Sigmoid colon (tissue), 7 donors: ENCODE data around the gene RAD51D. TPM values are rescaled to one million over a fixed set of nuclear protein-coding genes. Genes with fewer than 3 reads are reported as not detected.

Experiments used
- DNase-seq: peaks from one replicate; pipeline ENCODE4 v3.0.0-alpha.2; 2019
- H3K27ac ChIP-seq, 4 donors: fragments of 200-600 bp; sonication (generic); one replicate each; pipeline ENCODE4 v1.5.1; 2016 to 2019; ENCODE audit warnings: mild to moderate bottlenecking in 1 of 4
- H3K27me3 ChIP-seq, 3 donors: fragments of 200-600 bp; sonication (generic); one replicate each; pipeline ENCODE4 v1.5.1; 2019; ENCODE audit warnings: mild to moderate bottlenecking in 1 of 3
- H3K36me3 ChIP-seq, 4 donors: fragments of 200-600 bp; sonication (generic); one replicate each; pipeline ENCODE4 v1.5.1; 2016 to 2019
- H3K4me1 ChIP-seq, 4 donors: fragments of 200-600 bp; sonication (generic); one replicate each; pipeline ENCODE4 v1.5.1; 2017 to 2019
- H3K4me3 ChIP-seq, 4 donors: fragments of 200-600 bp; sonication (generic); one replicate each; pipeline ENCODE4 v1.5.1; 2017 to 2019; ENCODE audit warnings: mild to moderate bottlenecking in 2 of 4, moderate library complexity in 1 of 4
- H3K9me3 ChIP-seq, 4 donors: fragments of 200-600 bp in 3 of 4; sonication (generic) in 3 of 4; one replicate each; pipeline versions ENCODE4 v1.5.1 to v1.6.1; 2013 to 2019
- CTCF ChIP-seq, 4 experiments: fragments of 450-650 bp in 3 of 4; fragments of 200-600 bp in 1 of 4; IDR thresholded peaks; one replicate each; pipeline ENCODE4 v1.5.1; 2016 to 2019; ENCODE audit warnings: antibody characterized with exemption in 4 of 4, mild to moderate bottlenecking in 3 of 4, moderate library complexity in 2 of 4
- EP300 ChIP-seq, 4 donors: sonication (generic); formaldehyde crosslinking; IDR thresholded peaks; one replicate each; pipeline ENCODE4 v1.6.1; 2017; ENCODE audit warnings: antibody characterized with exemption in 4 of 4
- POLR2A ChIP-seq, 2 donors: fragments of 450-650 bp; IDR thresholded peaks; one replicate each; pipeline ENCODE4 v1.6.1; 2016; ENCODE audit warnings: antibody characterized with exemption in 2 of 2, mild to moderate bottlenecking in 2 of 2, moderate library complexity in 2 of 2
- POLR2AphosphoS5 ChIP-seq, 4 donors: sonication (generic); formaldehyde crosslinking; IDR thresholded peaks; one replicate each; pipeline ENCODE4 v1.6.1; 2017; ENCODE audit warnings: antibody characterized with exemption in 4 of 4
- WGBS, 2 donors: extraction: QIAGEN DNeasy Blood & Tissue Kit; methylation state at CpG; one replicate each; pipeline ENCODE4 v1.1.7; 2013; 5-methylcytosine and 5-hydroxymethylcytosine counted together
- intact Hi-C: fragments of 100-400 bp; cut with DNase I; formaldehyde crosslinking; loops from one replicate; pipeline ENCODE4 v1.15.1; 2023
- polyA plus RNA-seq, 3 donors: library from polyadenylated mRNA; stranded (reverse); fragments of 200-250 nt; gene quantifications; one replicate each; pipeline ENCODE4 v1.2.3, GENCODE V29; 2013
- total RNA-seq, 4 donors: library from RNA; depleted of rRNA; stranded (reverse); fragments of >200 nt; gene quantifications; one replicate each; pipeline ENCODE4 v1.1.0, GENCODE V29; 2016
- donor health status: healthy with polysubstance abuse.
- donor health status: Bipolar disorder and iron deficiency.
- donor health status: healthy.

RAD51D gene
- total and polyA plus RNA-seq, 7 donors, result 2.8 to 12.6 (median 7.6) TPM

GRCh38 chr17:35069311-35069710 is 50.3 kb downstream of the RAD51D start:
- Histone ChIP-seq H3K27me3 (no peaks in the 10 kb centered on the region), H3K4me1 (peaks cover 0 to 24% (median 8%) of the 10 kb centered on the region in 4 donors), H3K27ac (no peak overlapping the region), H3K4me3 (no peak overlapping the region), H3K36me3 (no peaks in the 10 kb centered on the region), H3K9me3 (no peaks in the 10 kb centered on the region)
- no peak for TF ChIP-seq CTCF (IDR thresholded peaks at IDR 0.05)
- no peak for TF ChIP-seq POLR2AphosphoS5 (IDR thresholded peaks at IDR 0.05)
- no peak for TF ChIP-seq POLR2A (IDR thresholded peaks at IDR 0.05)
- TF ChIP-seq EP300 (IDR thresholded peaks at IDR 0.05), result no peak
- intact Hi-C loops, result no loop called here
- 14 to 58% methylated on average over 2 of the region's 2 CpGs for WGBS, 2 donors
- DNase-seq, result no peak

GRCh38 chr17:35068249-35068648 is 51.4 kb downstream of the RAD51D start:
- 89 to 90% methylated on average over 2 of the region's 2 CpGs for WGBS, 2 donors
- Histone ChIP-seq H3K27me3 (no peaks in the 10 kb centered on the region), H3K27ac (no peak overlapping the region), H3K36me3 (no peaks in the 10 kb centered on the region), H3K4me1 (peaks cover 0 to 25% (median 12%) of the 10 kb centered on the region in 4 donors), H3K4me3 (no peak overlapping the region), H3K9me3 (no peaks in the 10 kb centered on the region)
- intact Hi-C loops, result no loop called here
- TF ChIP-seq EP300 (IDR thresholded peaks at IDR 0.05), result no peak
- no peak for TF ChIP-seq POLR2A (IDR thresholded peaks at IDR 0.05)
- no peak for TF ChIP-seq CTCF (IDR thresholded peaks at IDR 0.05)
- no peak for TF ChIP-seq POLR2AphosphoS5 (IDR thresholded peaks at IDR 0.05)
- DNase-seq, result no peak

GRCh38 chr17:35065880-35066279 is 53.8 kb downstream of the RAD51D start:
- Histone ChIP-seq H3K27ac (peak overlapping the region in 2 of 4 donors; percentile 86 to 88), H3K9me3 (no peaks in the 10 kb centered on the region), H3K36me3 (no peaks in the 10 kb centered on the region), H3K4me1 (peaks cover 0 to 28% (median 18%) of the 10 kb centered on the region in 4 donors), H3K27me3 (no peaks in the 10 kb centered on the region), H3K4me3 (no peak overlapping the region)
- intact Hi-C loops, result no loop called here
- no peak for DNase-seq
- no peak for TF ChIP-seq POLR2A (IDR thresholded peaks at IDR 0.05)
- no peak for TF ChIP-seq CTCF (IDR thresholded peaks at IDR 0.05)
- no peak for TF ChIP-seq POLR2AphosphoS5 (IDR thresholded peaks at IDR 0.05)
- no peak for TF ChIP-seq EP300 (IDR thresholded peaks at IDR 0.05)
- 97 to 98% methylated on average over 4 of the region's 4 CpGs for WGBS, 2 donors

GRCh38 chr17:35064516-35065215 is 55.0 kb downstream of the RAD51D start:
- DNase-seq, result no peak
- no peaks in the 10 kb centered on the region for H3K27me3 ChIP-seq
- peaks cover 0 to 4% (median 0%) of the 10 kb centered on the region in 4 donors for H3K36me3 ChIP-seq
- peak overlapping the region; percentile 79 to 88 (median 84) for H3K27ac ChIP-seq
- H3K4me3 ChIP-seq, result no peak overlapping the region
- H3K4me1 ChIP-seq, result peaks cover 0 to 20% (median 17%) of the 10 kb centered on the region in 4 donors
- WGBS, 2 donors, result 58 to 83% methylated on average over 3 of the region's 3 CpGs
- no peaks in the 10 kb centered on the region for H3K9me3 ChIP-seq
- intact Hi-C loops, result no loop called here
- TF ChIP-seq CTCF (IDR thresholded peaks at IDR 0.05), result no peak
- no peak for TF ChIP-seq EP300 (IDR thresholded peaks at IDR 0.05)
- TF ChIP-seq POLR2AphosphoS5 (IDR thresholded peaks at IDR 0.05), result no peak
- no peak for TF ChIP-seq POLR2A (IDR thresholded peaks at IDR 0.05)
